Spleen (tissue), 11 donors: Measurements from ENCODE around the gene REX1BD. TPM values are rescaled to one million over a fixed set of nuclear protein-coding genes. Genes with fewer than 3 reads are reported as not detected.
A peak's percentile ranks its signal among the peaks of the same experiment; 100 is the strongest.

Experiments
- DNase-seq: peaks from one replicate; pipeline ENCODE4 v3.0.0-alpha.2; 2020
- H3K27ac ChIP-seq, 8 donors: fragments of 200-600 bp; sonication (generic) in 7 of 8; 1 replicate in 4 of 8; 2 replicates in 4 of 8; pipeline versions ENCODE4 v1.5.0 to v1.8.0; 2016 to 2021; ENCODE audit warnings: inconsistent platforms in 4 of 8, mild to moderate bottlenecking in 4 of 8, moderate library complexity in 1 of 8
- H3K27me3 ChIP-seq, 7 donors: fragments of 200-600 bp; sonication (generic) in 6 of 7; replicated peaks in 1 of 7; 1 replicate in 4 of 7; 2 replicates in 3 of 7; pipeline versions ENCODE4 v1.5.0 to v1.8.0; 2016 to 2021; ENCODE audit warnings: inconsistent platforms in 3 of 7, mild to moderate bottlenecking in 1 of 7
- H3K36me3 ChIP-seq, 6 donors: fragments of 200-600 bp; sonication (generic) in 5 of 6; 1 replicate in 4 of 6; 2 replicates in 2 of 6; pipeline versions ENCODE4 v1.5.0 to v1.8.0; 2016 to 2021; ENCODE audit warnings: inconsistent platforms in 2 of 6
- H3K4me1 ChIP-seq, 6 donors: fragments of 200-600 bp; sonication (generic) in 5 of 6; 1 replicate in 3 of 6; 2 replicates in 3 of 6; pipeline versions ENCODE4 v1.5.0 to v1.8.0; 2016 to 2021; ENCODE audit warnings: inconsistent platforms in 3 of 6
- H3K4me3 ChIP-seq, 8 donors: fragments of 200-600 bp; sonication (generic) in 7 of 8; 1 replicate in 4 of 8; 2 replicates in 4 of 8; pipeline versions ENCODE4 v1.5.0 to v1.8.0; 2016 to 2021; ENCODE audit warnings: inconsistent platforms in 4 of 8, mild to moderate bottlenecking in 4 of 8, moderate library complexity in 2 of 8
- H3K9me3 ChIP-seq, 8 donors: fragments of 200-600 bp; sonication (generic) in 7 of 8; 1 replicate in 4 of 8; 2 replicates in 4 of 8; pipeline versions ENCODE4 v1.5.0 to v1.8.0; 2016 to 2021; ENCODE audit warnings: inconsistent platforms in 4 of 8
- POLR2A ChIP-seq, 3 donors: fragments of 450-650 bp; IDR thresholded peaks; one replicate each; pipeline ENCODE4 v1.5.1; 2017; ENCODE audit warnings: antibody characterized with exemption in 3 of 3, mild to moderate bottlenecking in 1 of 3
- POLR2AphosphoS5 ChIP-seq, 3 donors: sonication (generic); formaldehyde crosslinking; IDR thresholded peaks; one replicate each; pipeline ENCODE4 v1.5.1; 2017; ENCODE audit warnings: antibody characterized with exemption in 3 of 3
- WGBS, 5 donors: extraction: QIAGEN DNeasy Blood & Tissue Kit in 3 of 5; methylation state at CpG; one replicate each; pipeline versions ENCODE4 v1.1.5 to v1.1.7; 2013 to 2018; 5-methylcytosine and 5-hydroxymethylcytosine counted together
- intact Hi-C: fragments of 100-400 bp; cut with DNase I; formaldehyde crosslinking; loops from one replicate; pipeline ENCODE4 v1.15.0; 2023; ENCODE audit warnings: low total_unique reads
- polyA plus RNA-seq, 3 donors: library from polyadenylated mRNA; stranded (reverse); fragments of 200-250 nt; gene quantifications; one replicate each; pipeline ENCODE4 v1.2.1, GENCODE V29; 2013
- total RNA-seq, 7 donors: library from RNA; depleted of rRNA in 3 of 7; stranded (reverse); fragments of >200 nt in 3 of 7; fragmentation: NEBNext Ultra II Directional in 4 of 7; extraction: Animal tissue kit (Norgen Biotek cat#: 25700) in 4 of 7; gene quantifications; one replicate each; pipeline versions ENCODE4 v1.1.0 to v1.2.1, GENCODE V29; 2016 to 2021
- TF ChIP-seq, protein P1 (sequence below), 11 experiments: fragments of 200-600 bp in 7 of 11; fragments of 450-650 bp in 4 of 11; sonication (generic) in 4 of 11; IDR thresholded peaks in 8 of 11; conservative IDR thresholded peaks in 3 of 11; 1 replicate in 7 of 11; 2 replicates in 4 of 11; pipeline versions ENCODE4 v1.4.0 to v1.8.0; 2016 to 2021; ENCODE audit warnings: antibody characterized with exemption in 11 of 11, inconsistent platforms in 4 of 11, mild to moderate bottlenecking in 1 of 11
- donor health status: healthy with polysubstance abuse.
- donor health status: DM: no; HTN: no; CAD: no; lungs with moderate emphysema.
- donor health status: DM: no; HTN: no; CAD: no.
- donor health status: Bipolar disorder and iron deficiency.
- donor health status: healthy.
- donor health status: DM: no; HTN: no; CAD: no.
- donor health status: DM: yes; HTN: yes; CAD: no.

REX1BD gene
- total and polyA plus RNA-seq, 10 donors = 65.4 to 182 (median 86.3) TPM

GRCh38 chr19:18607226-18608101 lies 18.9 kb downstream of the REX1BD start:
- H3K36me3 ChIP-seq = no peaks in the 10 kb centered on the region
- peaks cover 32 to 98% (median 95%) of the 10 kb centered on the region in 7 donors for H3K27me3 ChIP-seq
- no peak overlapping the region for H3K27ac ChIP-seq
- peak overlapping the region in 1 of 8 donors; percentile 50 for H3K4me3 ChIP-seq
- TF ChIP-seq POLR2AphosphoS5 (IDR thresholded peaks at IDR 0.05) (no peak), POLR2A (IDR thresholded peaks at IDR 0.05) (no peak)
- TF ChIP-seq, protein P1, sequence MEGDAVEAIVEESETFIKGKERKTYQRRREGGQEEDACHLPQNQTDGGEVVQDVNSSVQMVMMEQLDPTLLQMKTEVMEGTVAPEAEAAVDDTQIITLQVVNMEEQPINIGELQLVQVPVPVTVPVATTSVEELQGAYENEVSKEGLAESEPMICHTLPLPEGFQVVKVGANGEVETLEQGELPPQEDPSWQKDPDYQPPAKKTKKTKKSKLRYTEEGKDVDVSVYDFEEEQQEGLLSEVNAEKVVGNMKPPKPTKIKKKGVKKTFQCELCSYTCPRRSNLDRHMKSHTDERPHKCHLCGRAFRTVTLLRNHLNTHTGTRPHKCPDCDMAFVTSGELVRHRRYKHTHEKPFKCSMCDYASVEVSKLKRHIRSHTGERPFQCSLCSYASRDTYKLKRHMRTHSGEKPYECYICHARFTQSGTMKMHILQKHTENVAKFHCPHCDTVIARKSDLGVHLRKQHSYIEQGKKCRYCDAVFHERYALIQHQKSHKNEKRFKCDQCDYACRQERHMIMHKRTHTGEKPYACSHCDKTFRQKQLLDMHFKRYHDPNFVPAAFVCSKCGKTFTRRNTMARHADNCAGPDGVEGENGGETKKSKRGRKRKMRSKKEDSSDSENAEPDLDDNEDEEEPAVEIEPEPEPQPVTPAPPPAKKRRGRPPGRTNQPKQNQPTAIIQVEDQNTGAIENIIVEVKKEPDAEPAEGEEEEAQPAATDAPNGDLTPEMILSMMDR (IDR thresholded peaks at IDR 0.05 in 8 of 11, conservative IDR thresholded peaks at IDR 0.05 in 3 of 11) = no peak
- peaks cover 26 to 72% (median 49%) of the 10 kb centered on the region in 6 donors for H3K4me1 ChIP-seq
- 1 to 4% (median 3%) methylated on average over 52 to 68 of the region's 68 CpGs for WGBS, 5 donors
- intact Hi-C loops = no loop called here
- DNase-seq = no peak
- no peaks in the 10 kb centered on the region for H3K9me3 ChIP-seq

DNA sequence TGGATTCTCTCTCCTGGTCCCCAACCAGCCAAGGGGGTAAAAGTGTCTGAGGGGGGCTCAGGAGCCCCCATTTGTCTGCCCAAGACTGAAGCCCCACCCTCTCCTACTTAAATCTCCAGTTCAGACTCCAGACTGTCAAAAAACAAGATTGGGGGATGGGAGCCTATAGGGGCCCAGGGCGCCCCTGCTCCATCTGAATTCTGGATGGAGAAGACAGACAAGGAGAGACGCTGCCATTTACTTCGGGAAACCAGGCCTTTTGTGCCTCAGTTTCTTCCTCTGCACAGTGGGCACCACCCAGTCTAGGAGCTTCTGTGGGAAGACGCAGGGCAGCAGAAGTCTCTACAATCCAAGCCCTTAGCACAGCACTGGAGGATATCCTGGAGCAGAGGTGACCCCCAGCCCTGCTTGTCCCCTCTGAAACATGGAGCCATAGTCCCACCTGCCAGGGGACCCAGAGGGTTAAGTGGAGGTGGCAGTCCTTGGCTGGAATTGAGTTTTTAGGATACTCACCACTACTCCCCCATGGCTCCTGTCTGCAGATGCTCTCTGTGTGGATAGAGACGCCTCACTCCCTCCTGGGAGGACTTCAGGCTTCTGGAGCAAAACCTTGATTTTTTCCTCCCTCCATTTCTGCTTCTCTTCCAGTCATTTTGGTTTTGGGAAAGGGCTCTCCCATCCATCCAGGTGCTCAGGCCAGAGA lies 19.7 kb downstream of the REX1BD start:
- H3K27me3 ChIP-seq = peaks cover 32 to 98% (median 95%) of the 10 kb centered on the region in 7 donors
- WGBS, 5 donors = 14 to 21% (median 15%) methylated on average over 5 of the region's 5 CpGs
- intact Hi-C loops = no loop called here
- H3K4me1 ChIP-seq = peaks cover 31 to 78% (median 57%) of the 10 kb centered on the region in 6 donors
- no peaks in the 10 kb centered on the region for H3K9me3 ChIP-seq
- no peaks in the 10 kb centered on the region for H3K36me3 ChIP-seq
- no peak overlapping the region for H3K4me3 ChIP-seq
- H3K27ac ChIP-seq = no peak overlapping the region
- no peak for TF ChIP-seq POLR2A (IDR thresholded peaks at IDR 0.05)
- TF ChIP-seq POLR2AphosphoS5 (IDR thresholded peaks at IDR 0.05) = no peak
- TF ChIP-seq, protein P1 (IDR thresholded peaks at IDR 0.05 in 8 of 11, conservative IDR thresholded peaks at IDR 0.05 in 3 of 11) = no peak
- DNase-seq = no peak

DNA sequence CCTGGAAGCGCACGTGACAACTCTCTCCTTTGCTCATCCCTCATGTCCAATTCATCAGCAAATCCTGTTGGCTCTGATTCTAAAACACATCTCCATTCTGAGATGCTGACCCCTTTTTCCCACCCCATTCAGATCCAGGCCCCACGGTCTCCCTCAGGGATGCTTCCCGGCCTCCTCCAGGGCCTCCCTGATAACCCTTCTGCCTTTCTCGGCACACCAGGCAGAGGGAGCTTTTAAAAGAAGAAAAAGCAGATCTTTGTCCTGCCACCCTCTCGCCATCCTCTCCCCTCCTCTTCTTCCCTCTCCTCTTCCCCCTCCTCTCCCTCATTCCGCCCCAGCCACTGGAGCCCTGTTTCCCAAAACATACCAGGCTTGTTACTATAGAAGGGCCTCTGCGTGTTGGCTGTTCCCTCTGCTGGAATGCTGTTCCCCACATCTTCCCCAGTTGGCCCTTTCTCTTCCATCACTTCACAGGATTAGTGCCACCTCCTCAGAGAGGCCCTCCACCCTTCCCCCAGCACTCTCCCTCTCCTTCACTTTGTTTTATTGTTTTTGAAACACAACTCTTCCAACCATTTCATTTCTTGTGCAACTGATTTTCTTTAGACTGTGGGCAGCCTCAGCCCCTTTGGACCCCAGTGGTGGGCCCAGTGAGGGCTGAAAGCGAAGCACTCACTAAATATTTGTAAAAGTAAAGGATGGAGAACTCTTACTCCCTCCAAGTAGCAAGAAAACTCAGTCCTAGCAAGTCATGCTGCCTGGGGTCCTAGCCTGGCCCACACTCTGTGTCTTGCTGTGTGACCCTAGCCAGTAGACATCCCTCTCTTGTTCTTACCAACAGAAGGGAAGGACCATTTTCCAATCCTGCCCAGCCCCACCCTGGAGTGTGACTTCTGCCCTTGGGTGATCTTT lies 20.5 kb downstream of the REX1BD start:
- Histone ChIP-seq H3K4me3 (no peak overlapping the region), H3K27me3 (peaks cover 28 to 98% (median 95%) of the 10 kb centered on the region in 7 donors), H3K36me3 (no peaks in the 10 kb centered on the region), H3K4me1 (peaks cover 31 to 75% (median 56%) of the 10 kb centered on the region in 6 donors), H3K27ac (no peak overlapping the region), H3K9me3 (no peaks in the 10 kb centered on the region)
- DNase-seq = no peak
- 29 to 43% (median 38%) methylated on average over 9 of the region's 9 CpGs for WGBS, 5 donors
- TF ChIP-seq, protein P1 (IDR thresholded peaks at IDR 0.05 in 8 of 11, conservative IDR thresholded peaks at IDR 0.05 in 3 of 11) = no peak
- TF ChIP-seq POLR2A (IDR thresholded peaks at IDR 0.05) (no peak), POLR2AphosphoS5 (IDR thresholded peaks at IDR 0.05) (no peak)
- intact Hi-C loops = no loop called here
